Stimulated activated naive CD8-positive, alpha-beta T cell treated with anti-CD3 and anti-CD28 coated beads, Interleukin-15, amount 100 ng/mL, for 72 hours (primary cell): Measurements from ENCODE around the gene RNFT2.

ENCODE experiments used
- ATAC-seq: fragments of 150-1000 bp; cut with Tn5 transposase; 2 replicates; pipeline ENCODE4 v1.10.0; 2021; ENCODE audit warnings: mild to moderate bottlenecking, moderate library complexity
- DNase-seq, 2 donors: peaks; one replicate each; pipeline ENCODE4 v3.0.0; 2021 to 2022
- H3K27ac Mint-ChIP-seq, 2 donors: one replicate each; pipeline ENCODE4 v1.8.0; 2022; ENCODE audit warnings: mild to moderate bottlenecking in 2 of 2, mixed read lengths in 2 of 2, moderate library complexity in 2 of 2
- H3K27me3 Mint-ChIP-seq: one replicate; pipeline ENCODE4 v1.8.0; 2022; ENCODE audit warnings: mixed read lengths
- H3K4me1 Mint-ChIP-seq: one replicate; pipeline ENCODE4 v1.8.0; 2022; ENCODE audit warnings: mild to moderate bottlenecking, mixed read lengths
- H3K4me3 Mint-ChIP-seq, 2 donors: one replicate each; pipeline ENCODE4 v1.8.0; 2022; ENCODE audit warnings: mild to moderate bottlenecking in 2 of 2, mixed read lengths in 2 of 2, moderate library complexity in 1 of 2
- H3K9me3 Mint-ChIP-seq, 2 donors: one replicate each; pipeline ENCODE4 v1.8.0; 2022; ENCODE audit warnings: mixed read lengths in 2 of 2

The RNFT2 gene

DNA sequence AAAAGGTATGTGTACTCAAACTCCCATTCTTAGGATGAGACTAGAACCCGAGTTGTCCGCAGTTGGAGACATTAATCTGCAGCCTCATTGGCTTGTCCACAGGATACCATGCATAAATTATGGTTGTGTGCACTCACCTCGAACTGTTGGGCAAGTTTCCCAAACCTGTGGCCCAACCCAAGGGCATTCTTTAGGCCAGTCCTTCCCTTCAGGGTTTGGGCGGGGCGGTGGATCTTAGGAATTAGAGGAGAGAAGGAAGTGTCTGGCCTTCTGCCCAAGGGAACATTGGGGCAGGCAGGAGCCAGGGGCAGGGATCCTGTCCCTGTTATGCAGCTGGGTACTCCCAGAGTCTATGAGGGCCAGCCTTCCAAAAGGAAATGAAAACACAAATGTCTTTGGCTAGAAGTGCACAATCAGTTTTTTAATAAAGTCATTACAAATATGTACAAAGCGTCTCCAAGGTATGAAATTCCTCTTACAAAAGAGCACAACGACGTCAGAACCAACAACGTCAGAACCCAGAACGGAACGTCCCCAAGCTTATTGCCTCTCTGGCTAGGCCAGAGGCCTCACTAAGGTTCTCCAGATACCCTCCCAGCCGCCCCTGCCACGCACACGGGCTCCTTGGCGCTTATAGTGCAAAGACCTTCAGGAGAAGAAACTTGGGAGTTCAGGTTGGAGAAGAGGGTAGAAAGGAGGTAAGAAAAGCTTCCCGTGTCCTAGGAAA lies 117.8 kb downstream of the RNFT2 start:
- ATAC-seq (no peak), DNase-seq (no peak)
- Mint-ChIP-seq H3K27ac (no peak overlapping the region), H3K4me1 (peaks cover under 1% of the 10 kb centered on the region), H3K4me3 (no peak overlapping the region), H3K27me3 (peaks cover 56% of the 10 kb centered on the region), H3K9me3 (no peaks in the 10 kb centered on the region)

GRCh38 chr12:116856729-116857128 lies 118.6 kb downstream of the RNFT2 start:
- DNase-seq (no peak), ATAC-seq (no peak)
- peaks cover 58% of the 10 kb centered on the region for H3K27me3 Mint-ChIP-seq
- peaks cover 8% of the 10 kb centered on the region for H3K4me1 Mint-ChIP-seq
- H3K9me3 Mint-ChIP-seq = no peaks in the 10 kb centered on the region
- no peak overlapping the region for H3K4me3 Mint-ChIP-seq
- H3K27ac Mint-ChIP-seq = no peak overlapping the region

DNA sequence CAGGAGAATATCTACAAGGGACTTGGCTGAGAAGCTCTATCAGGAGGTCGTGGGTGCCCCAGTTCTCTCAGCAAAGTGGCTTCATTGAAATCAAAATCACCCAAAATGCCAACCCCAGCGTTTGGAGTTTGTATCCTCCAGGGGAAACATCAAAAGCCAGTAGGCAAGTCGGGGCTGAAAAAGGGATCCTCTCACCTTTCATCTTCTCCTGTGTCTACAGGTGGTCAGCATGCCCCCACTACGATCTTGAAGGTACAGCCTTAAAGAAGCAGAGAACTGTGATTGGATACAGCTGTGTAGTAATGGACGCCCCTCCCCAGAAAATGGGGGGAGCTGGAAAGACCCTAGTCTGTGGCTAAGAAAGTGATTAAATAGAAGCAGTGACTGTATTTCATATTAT lies 121.0 kb downstream of the RNFT2 start:
- DNase-seq = no peak
- no peak overlapping the region for H3K4me3 Mint-ChIP-seq
- ATAC-seq = no peak
- H3K4me1 Mint-ChIP-seq = peaks cover 11% of the 10 kb centered on the region
- peaks cover 66% of the 10 kb centered on the region for H3K27me3 Mint-ChIP-seq
- no peaks in the 10 kb centered on the region for H3K9me3 Mint-ChIP-seq
- no peak overlapping the region for H3K27ac Mint-ChIP-seq

DNA sequence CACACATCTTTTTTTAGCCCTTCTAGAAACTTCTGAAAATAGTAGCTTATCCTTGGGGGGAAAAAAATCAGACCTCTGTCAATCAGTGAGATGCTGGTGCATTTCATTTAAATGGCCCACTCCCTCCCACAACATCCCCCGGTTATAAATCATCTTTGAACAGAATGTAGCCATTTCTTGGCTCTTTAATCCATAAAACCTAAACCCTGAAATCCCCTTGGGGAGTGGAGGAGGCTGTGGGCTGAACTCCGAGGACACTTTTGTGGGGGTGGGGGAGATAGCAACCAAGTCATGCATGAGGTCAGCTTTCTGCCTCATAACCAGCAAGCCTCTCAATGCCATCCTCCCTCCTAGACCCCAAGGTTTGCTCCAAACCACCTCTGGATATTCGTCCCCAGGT lies 122.1 kb downstream of the RNFT2 start:
- H3K4me3 Mint-ChIP-seq = no peak overlapping the region
- H3K9me3 Mint-ChIP-seq = no peaks in the 10 kb centered on the region
- ATAC-seq (no peak), DNase-seq (no peak)
- no peak overlapping the region for H3K27ac Mint-ChIP-seq
- H3K27me3 Mint-ChIP-seq = peaks cover 61% of the 10 kb centered on the region
- peaks cover 11% of the 10 kb centered on the region for H3K4me1 Mint-ChIP-seq

GRCh38 chr12:116861320-116861719 lies 123.2 kb downstream of the RNFT2 start:
- H3K4me1 Mint-ChIP-seq = peaks cover 11% of the 10 kb centered on the region
- H3K9me3 Mint-ChIP-seq = no peaks in the 10 kb centered on the region
- peak in 1 of 2 donors; percentile 34 for DNase-seq
- H3K27ac Mint-ChIP-seq = no peak overlapping the region
- peak; percentile 91 for ATAC-seq
- no peak overlapping the region for H3K4me3 Mint-ChIP-seq
- H3K27me3 Mint-ChIP-seq = peaks cover 50% of the 10 kb centered on the region

GRCh38 chr12:116862167-116862566 lies 124.1 kb downstream of the RNFT2 start:
- Mint-ChIP-seq H3K4me3 (no peak overlapping the region), H3K4me1 (peaks cover 11% of the 10 kb centered on the region), H3K27me3 (peaks cover 43% of the 10 kb centered on the region), H3K9me3 (no peaks in the 10 kb centered on the region), H3K27ac (no peak overlapping the region)
- ATAC-seq = no peak
- DNase-seq = no peak

- peaks cover 11% of the 10 kb centered on the region for H3K4me1 Mint-ChIP-seq
- no peaks in the 10 kb centered on the region for H3K9me3 Mint-ChIP-seq
- H3K4me3 Mint-ChIP-seq = no peak overlapping the region
- H3K27me3 Mint-ChIP-seq = peaks cover 31% of the 10 kb centered on the region
- DNase-seq (peak in 1 of 2 donors; percentile 15), ATAC-seq (no peak)
- no peak overlapping the region for H3K27ac Mint-ChIP-seq
These were observed 125.2 kb downstream of the RNFT2 start for GRCh38 chr12:116863275-116863767.

DNA sequence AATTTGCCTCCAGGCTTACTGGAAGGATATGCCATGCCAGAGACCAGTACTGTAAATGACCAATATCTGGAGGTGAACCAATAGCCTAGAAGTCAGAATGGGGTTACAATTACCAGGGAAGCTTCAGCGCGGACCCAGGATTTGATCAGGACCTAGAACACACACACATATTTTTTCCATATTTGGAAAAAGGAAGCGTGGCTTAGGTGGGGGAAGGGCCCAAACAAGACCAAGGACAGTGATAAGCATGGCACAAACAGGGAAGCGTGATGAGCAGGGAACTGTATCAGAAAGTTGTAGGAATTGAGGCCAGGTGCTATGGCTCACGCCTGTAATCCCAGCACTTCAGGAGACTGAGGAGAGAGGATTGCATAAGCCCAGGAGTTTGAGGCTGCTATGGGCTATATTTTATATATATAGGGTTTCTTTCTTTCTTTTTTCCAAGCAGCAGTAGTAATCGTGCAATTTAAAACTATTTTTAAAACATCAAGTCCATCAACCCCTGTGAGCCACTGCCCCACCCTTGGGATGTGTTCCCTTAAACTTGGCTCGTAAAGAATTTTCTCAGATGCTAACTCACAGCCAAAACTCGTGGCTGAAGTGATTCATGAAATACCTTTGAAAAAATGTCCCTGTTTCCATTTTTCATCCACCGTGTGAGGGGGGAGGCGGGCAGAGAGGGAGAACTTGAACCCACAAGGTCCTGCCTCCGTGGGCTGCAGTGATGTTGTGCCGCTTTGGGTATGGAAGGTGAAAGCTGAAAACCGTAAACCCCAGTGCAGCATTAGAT lies 126.5 kb downstream of the RNFT2 start:
- DNase-seq = no peak
- H3K4me1 Mint-ChIP-seq = peaks cover 11% of the 10 kb centered on the region
- no peaks in the 10 kb centered on the region for H3K9me3 Mint-ChIP-seq
- no peak overlapping the region for H3K27ac Mint-ChIP-seq
- ATAC-seq = no peak
- H3K4me3 Mint-ChIP-seq = no peak overlapping the region
- peaks cover 22% of the 10 kb centered on the region for H3K27me3 Mint-ChIP-seq

GRCh38 chr12:116867523-116867922 lies 129.4 kb downstream of the RNFT2 start:
- peaks cover 4% of the 10 kb centered on the region for H3K27me3 Mint-ChIP-seq
- no peak overlapping the region for H3K4me3 Mint-ChIP-seq
- H3K4me1 Mint-ChIP-seq = no peaks in the 10 kb centered on the region
- DNase-seq (no peak), ATAC-seq (no peak)
- no peak overlapping the region for H3K27ac Mint-ChIP-seq
- no peaks in the 10 kb centered on the region for H3K9me3 Mint-ChIP-seq

DNA sequence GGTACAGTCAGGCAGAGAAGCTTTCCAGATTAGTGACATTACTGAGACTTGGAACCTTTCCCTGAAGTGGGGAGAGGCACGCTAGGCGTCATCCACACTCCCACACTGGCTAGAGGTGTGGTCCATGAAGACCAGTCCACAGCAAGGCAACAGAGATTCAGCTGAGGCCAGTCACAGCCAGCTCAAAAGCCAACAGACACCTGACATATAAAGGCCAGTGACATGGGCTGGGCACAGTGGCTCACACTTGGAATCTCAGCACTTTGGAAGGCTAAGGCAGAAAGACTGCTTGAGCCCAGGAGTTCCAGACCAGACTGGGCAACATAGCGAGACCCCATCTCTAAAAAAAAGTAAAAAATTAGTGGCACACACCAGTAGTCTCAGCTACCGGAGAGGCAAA lies 132.2 kb downstream of the RNFT2 start:
- Mint-ChIP-seq H3K27me3 (peaks cover 26% of the 10 kb centered on the region), H3K9me3 (no peaks in the 10 kb centered on the region), H3K4me3 (no peak overlapping the region), H3K27ac (no peak overlapping the region), H3K4me1 (peaks cover 12% of the 10 kb centered on the region)
- no peak for ATAC-seq
- DNase-seq = no peak

GRCh38 chr12:116874324-116874995 lies 136.3 kb downstream of the RNFT2 start:
- no peak overlapping the region for H3K4me3 Mint-ChIP-seq
- ATAC-seq (no peak), DNase-seq (no peak)
- no peak overlapping the region for H3K27ac Mint-ChIP-seq
- H3K9me3 Mint-ChIP-seq = no peaks in the 10 kb centered on the region
- H3K4me1 Mint-ChIP-seq = peaks cover 26% of the 10 kb centered on the region
- H3K27me3 Mint-ChIP-seq = peaks cover 61% of the 10 kb centered on the region

GRCh38 chr12:116876151-116876869 lies 138.2 kb downstream of the RNFT2 start:
- H3K27me3 Mint-ChIP-seq = peaks cover 76% of the 10 kb centered on the region
- ATAC-seq (no peak), DNase-seq (no peak)
- peaks cover 41% of the 10 kb centered on the region for H3K4me1 Mint-ChIP-seq
- no peak overlapping the region for H3K4me3 Mint-ChIP-seq
- no peak overlapping the region for H3K27ac Mint-ChIP-seq
- H3K9me3 Mint-ChIP-seq = no peaks in the 10 kb centered on the region

DNA sequence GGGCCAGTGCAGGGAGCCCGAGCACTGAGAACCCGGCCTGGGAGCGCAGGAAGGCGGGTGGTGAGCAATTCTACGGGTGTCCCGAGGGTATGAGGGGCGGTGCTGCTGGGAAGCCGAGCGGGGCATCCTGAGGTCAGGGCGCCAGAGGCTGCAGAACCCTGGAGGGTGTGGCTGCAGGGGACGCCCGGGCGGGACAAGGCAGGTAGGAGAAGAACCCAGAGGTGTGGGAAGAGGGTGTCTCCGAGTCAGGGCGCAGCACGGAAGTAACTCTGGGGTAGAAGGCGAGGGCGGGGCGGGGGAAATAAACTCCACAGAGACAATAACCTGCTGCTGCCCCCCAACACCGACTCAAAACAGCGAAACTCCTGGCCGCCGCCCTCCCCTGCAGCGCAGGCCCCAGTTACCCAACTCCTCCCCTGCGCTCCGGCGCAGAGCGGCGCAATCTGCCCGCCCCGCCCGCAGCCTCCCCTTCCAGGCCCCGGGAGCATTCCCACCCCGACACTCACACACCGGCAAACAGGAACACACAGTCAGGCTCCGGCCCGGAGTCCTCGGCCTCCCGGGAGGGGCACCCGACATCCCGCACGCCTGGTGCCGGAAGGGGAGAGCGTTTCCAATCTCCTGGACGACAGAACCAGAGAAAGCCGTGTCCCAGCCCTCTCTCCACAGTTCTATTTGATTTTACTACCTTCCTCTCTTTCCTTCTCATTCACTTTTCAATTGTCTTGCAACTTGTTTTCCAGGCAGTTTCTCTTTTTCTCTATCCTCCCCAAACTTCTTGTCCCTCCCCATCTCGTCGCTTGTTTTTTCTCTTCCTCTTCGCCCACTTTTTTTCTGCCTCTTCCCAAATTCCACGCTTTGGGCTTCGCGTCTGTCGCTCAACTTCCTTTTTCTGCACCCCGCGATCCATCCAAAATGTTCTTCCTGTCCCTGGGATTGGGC lies 140.7 kb downstream of the RNFT2 start:
- no peak for ATAC-seq
- peak overlapping the region; percentile 37 to 75 for H3K27ac Mint-ChIP-seq
- H3K4me1 Mint-ChIP-seq = peaks cover 46% of the 10 kb centered on the region

DNA sequence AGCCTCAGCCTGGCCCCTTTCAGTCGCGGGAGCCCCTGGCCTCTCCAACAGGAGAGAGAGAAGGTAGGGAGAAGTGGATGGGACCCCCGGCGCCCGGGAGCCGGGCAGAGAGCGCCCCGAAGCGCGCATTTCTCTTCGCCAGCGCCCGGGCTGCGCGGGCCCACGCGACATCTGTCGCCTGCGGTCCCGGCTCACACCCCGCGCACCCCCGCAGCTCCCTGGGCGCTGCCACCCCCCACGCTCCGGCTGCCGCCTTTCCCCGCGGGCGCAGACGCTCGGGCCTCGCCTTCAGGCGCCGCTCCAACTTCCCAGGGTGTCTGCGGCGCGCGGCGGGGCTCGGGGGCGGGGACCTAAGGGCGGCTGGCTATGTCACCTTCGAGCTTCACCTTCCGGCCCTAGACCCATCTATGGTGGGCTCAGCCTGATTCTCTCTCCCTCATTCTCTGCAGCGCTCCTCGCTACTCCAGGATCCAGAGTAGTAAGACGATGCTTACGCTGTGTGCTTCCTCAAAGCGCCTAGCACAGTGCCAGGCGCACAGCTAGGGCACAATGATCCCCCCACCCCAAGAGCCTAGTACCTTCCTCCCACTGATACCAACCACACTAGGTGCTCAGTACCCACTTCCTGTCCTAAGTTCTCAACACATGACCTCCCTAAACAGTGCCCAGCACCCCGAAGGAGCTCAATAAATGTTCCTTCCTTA lies 141.5 kb downstream of the RNFT2 start:
- Mint-ChIP-seq H3K27ac (no peak overlapping the region), H3K9me3 (no peaks in the 10 kb centered on the region), H3K27me3 (peaks cover 86% of the 10 kb centered on the region), H3K4me1 (peaks cover 39% of the 10 kb centered on the region), H3K4me3 (peak overlapping the region; percentile 82 to 87)
- ATAC-seq (peak; percentile 27), DNase-seq (peak in 1 of 2 donors; percentile 25)

More for the DNA sequence above, 140.7 kb downstream of the RNFT2 start:
- DNase-seq = no peak
- no peaks in the 10 kb centered on the region for H3K9me3 Mint-ChIP-seq
- H3K4me3 Mint-ChIP-seq = peak overlapping the region; percentile 82 to 87
- H3K27me3 Mint-ChIP-seq = peaks cover 86% of the 10 kb centered on the region
